CD14-positive monocyte (primary cell): ENCODE data around the gene SEC61B. TPM values are rescaled to one million over a fixed set of nuclear protein-coding genes. Genes with fewer than 3 reads are reported as not detected.

Experiments used
- DNase-seq, 3 donors: peaks; one replicate each; pipeline ENCODE4 v3.0.0-alpha.2; 2011 to 2022
- H2AFZ ChIP-seq: 2 replicates; pipeline ENCODE4 v1.6.0; 2012; ENCODE audit warnings: mild to moderate bottlenecking, low read depth, low read length, inconsistent platforms; ENCODE audit not compliant: insufficient read depth, poor library complexity, severe bottlenecking
- H3K27ac ChIP-seq, 2 donors: 1 replicate in 1 of 2; 2 replicates in 1 of 2; pipeline ENCODE4 v1.5.1; 2012 to 2013; ENCODE audit warnings: low read length in 2 of 2, control low read depth in 1 of 2, inconsistent platforms in 1 of 2, low read depth in 1 of 2, mild to moderate bottlenecking in 1 of 2
- H3K27me3 ChIP-seq, 2 donors: one replicate each; pipeline versions ENCODE4 v1.6.0 to v1.6.1; 2011 to 2013; ENCODE audit warnings: low read length in 2 of 2; ENCODE audit not compliant: control insufficient read depth in 2 of 2, insufficient read depth in 2 of 2
- H3K36me3 ChIP-seq, 2 donors: replicated peaks in 1 of 2; 1 replicate in 1 of 2; 2 replicates in 1 of 2; pipeline versions ENCODE4 v1.5.1 to v1.6.1; 2012 to 2013; ENCODE audit warnings: low read length in 2 of 2, control low read depth in 1 of 2, inconsistent platforms in 1 of 2, mild to moderate bottlenecking in 1 of 2; ENCODE audit not compliant: insufficient read depth in 2 of 2, control insufficient read depth in 1 of 2
- H3K4me1 ChIP-seq, 2 donors: 1 replicate in 1 of 2; 2 replicates in 1 of 2; pipeline versions ENCODE4 v1.5.1 to v1.6.1; 2012 to 2013; ENCODE audit warnings: low read length in 2 of 2, control low read depth in 1 of 2, inconsistent platforms in 1 of 2, mild to moderate bottlenecking in 1 of 2, moderate library complexity in 1 of 2; ENCODE audit not compliant: insufficient read depth in 2 of 2, control insufficient read depth in 1 of 2
- H3K4me2 ChIP-seq: replicated peaks from 2 replicates; pipeline ENCODE3; 2012; ENCODE audit warnings: low read length, moderate library complexity, mild to moderate bottlenecking; ENCODE audit not compliant: poor library complexity, severe bottlenecking; ENCODE audit errors: extremely low read depth
- H3K4me3 ChIP-seq, 3 experiments: fragments of 200-600 bp in 1 of 3; sonication (generic) in 1 of 3; replicated peaks in 1 of 3; 1 replicate in 2 of 3; 2 replicates in 1 of 3; pipeline ENCODE4 v1.5.1; 2011 to 2013; ENCODE audit warnings: low read length in 3 of 3, mild to moderate bottlenecking in 3 of 3, control low read depth in 2 of 3, low read depth in 2 of 3, inconsistent platforms in 1 of 3, moderate library complexity in 1 of 3
- H3K79me2 ChIP-seq: 2 replicates; pipeline ENCODE4 v1.6.0; 2012; ENCODE audit warnings: mild to moderate bottlenecking, control low read depth, inconsistent platforms, low read length, moderate library complexity; ENCODE audit not compliant: insufficient read depth
- H3K9ac ChIP-seq: 2 replicates; pipeline ENCODE4 v1.6.0; 2017; ENCODE audit warnings: low read length, mild to moderate bottlenecking; ENCODE audit not compliant: insufficient read depth, poor library complexity, severe bottlenecking
- H3K9me3 ChIP-seq, 2 donors: replicated peaks in 1 of 2; 1 replicate in 1 of 2; 2 replicates in 1 of 2; pipeline versions ENCODE4 v1.5.1 to v1.6.1; 2012 to 2013; ENCODE audit warnings: low read length in 2 of 2, control low read depth in 1 of 2; ENCODE audit not compliant: control insufficient read depth in 1 of 2, insufficient read depth in 1 of 2
- H4K20me1 ChIP-seq: 2 replicates; pipeline ENCODE4 v1.6.0; 2012; ENCODE audit warnings: mild to moderate bottlenecking, low read length, control low read depth, moderate library complexity; ENCODE audit not compliant: insufficient read depth
- H3K27ac Mint-ChIP-seq, 7 donors: one replicate each; pipeline ENCODE4 v1.8.0; 2020; ENCODE audit warnings: mild to moderate bottlenecking in 7 of 7, mixed read lengths in 7 of 7, moderate library complexity in 6 of 7, inconsistent platforms in 2 of 7
- H3K27me3 Mint-ChIP-seq, 3 donors: one replicate each; pipeline ENCODE4 v1.8.0; 2021 to 2022; ENCODE audit warnings: low read depth in 3 of 3, mild to moderate bottlenecking in 3 of 3, mixed read lengths in 3 of 3, moderate library complexity in 3 of 3, inconsistent platforms in 1 of 3
- H3K36me3 Mint-ChIP-seq, 2 donors: one replicate each; pipeline ENCODE4 v1.8.0; 2020; ENCODE audit warnings: mixed read lengths in 2 of 2, inconsistent platforms in 1 of 2, mild to moderate bottlenecking in 1 of 2
- H3K4me1 Mint-ChIP-seq: one replicate; pipeline ENCODE4 v1.8.0; 2020; ENCODE audit warnings: mild to moderate bottlenecking, mixed read lengths
- H3K4me3 Mint-ChIP-seq, 2 donors: one replicate each; pipeline ENCODE4 v1.8.0; 2020; ENCODE audit warnings: mild to moderate bottlenecking in 2 of 2, mixed read lengths in 2 of 2, moderate library complexity in 1 of 2
- H3K9me3 Mint-ChIP-seq, 7 donors: one replicate each; pipeline ENCODE4 v1.8.0; 2020 to 2022; ENCODE audit warnings: mixed read lengths in 7 of 7, mild to moderate bottlenecking in 6 of 7, moderate library complexity in 6 of 7, inconsistent platforms in 2 of 7
- WGBS: methylation state at CpG from one replicate; pipeline ENCODE4 v1.1.5; 2013; ENCODE audit warnings: missing lambda C conversion rate; ENCODE audit not compliant: insufficient coverage; 5-methylcytosine and 5-hydroxymethylcytosine counted together
- intact Hi-C, 2 donors: fragments of 100-400 bp; cut with micrococcal nuclease; formaldehyde crosslinking; loops; one replicate each; pipeline versions ENCODE4 v1.15.0 to v1.15.1; 2023
- polyA plus RNA-seq, 3 donors: library from polyadenylated mRNA; depleted of rRNA in 1 of 3; unstranded in 2 of 3; stranded (reverse) in 1 of 3; fragments of 300-500 nt in 2 of 3; fragments of >200 nt in 1 of 3; fragmentation: Illumina TruSeq in 2 of 3; gene quantifications; 1 replicate in 2 of 3; 2 replicates in 1 of 3; pipeline ENCODE4 v1.2.3, GENCODE V29; 2012 to 2021
- TF ChIP-seq, protein P1 (sequence below): fragments of 200-600 bp; IDR thresholded peaks from one replicate; pipeline ENCODE4 v1.8.0; 2022; ENCODE audit warnings: antibody characterized with exemption, mild to moderate bottlenecking

SEC61B gene
- polyA plus RNA-seq, 3 donors, result 117 to 443 (median 421) TPM

DNA sequence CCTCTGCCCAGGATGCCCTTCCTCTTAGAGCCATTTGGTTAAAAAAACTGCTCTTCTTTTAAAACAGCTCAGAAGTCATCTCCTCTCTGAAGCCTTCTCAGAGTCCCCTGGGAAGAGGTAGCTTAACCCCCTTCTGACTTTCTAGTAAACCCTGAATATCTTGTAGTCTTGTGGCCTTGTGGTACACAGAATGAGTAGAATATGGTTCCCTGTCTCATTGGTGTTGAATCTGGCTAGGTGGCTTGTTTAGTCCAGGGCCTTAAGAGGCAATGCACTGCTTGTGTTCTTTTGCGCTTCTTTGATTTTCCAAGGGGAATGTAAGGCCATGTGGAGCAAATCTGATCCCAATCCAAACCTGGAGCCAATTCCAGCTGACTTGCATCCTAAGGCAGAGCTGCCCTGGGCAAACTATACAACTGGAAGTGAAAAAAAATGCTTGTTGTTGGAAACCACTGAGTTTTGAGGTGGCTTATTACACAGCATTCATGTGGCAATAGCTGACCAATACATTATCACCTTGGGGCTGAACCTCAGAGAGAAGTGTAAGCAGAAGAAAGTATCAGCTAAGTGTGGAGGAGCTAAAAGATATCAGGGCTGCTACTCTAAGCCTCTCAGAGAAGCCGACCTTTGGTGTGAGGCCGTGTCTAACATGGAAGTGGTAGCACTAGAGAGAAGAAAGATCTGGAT, 31.3 kb upstream of the SEC61B start:
- no peak overlapping the region for H3K9ac ChIP-seq
- no peaks in the 10 kb centered on the region for H3K79me2 ChIP-seq
- no peak overlapping the region for H2AFZ ChIP-seq
- no peaks in the 10 kb centered on the region for H3K27me3 ChIP-seq
- Mint-ChIP-seq H3K27ac (no peak overlapping the region), H3K36me3 (no peaks in the 10 kb centered on the region), H3K4me1 (peaks cover 17% of the 10 kb centered on the region), H3K9me3 (no peaks in the 10 kb centered on the region), H3K4me3 (no peak overlapping the region), H3K27me3 (peaks cover 0 to 8% (median 8%) of the 10 kb centered on the region in 3 donors)
- no peak overlapping the region for H3K4me2 ChIP-seq
- H3K27ac ChIP-seq, result no peak overlapping the region
- H3K4me1 ChIP-seq, result peaks cover 19 to 22% of the 10 kb centered on the region in 2 donors
- WGBS, result 100% methylated on average over 1 of the region's 3 CpGs
- H3K9me3 ChIP-seq, result no peaks in the 10 kb centered on the region
- DNase-seq, result no peak
- H3K36me3 ChIP-seq, result no peaks in the 10 kb centered on the region
- TF ChIP-seq, protein P1, sequence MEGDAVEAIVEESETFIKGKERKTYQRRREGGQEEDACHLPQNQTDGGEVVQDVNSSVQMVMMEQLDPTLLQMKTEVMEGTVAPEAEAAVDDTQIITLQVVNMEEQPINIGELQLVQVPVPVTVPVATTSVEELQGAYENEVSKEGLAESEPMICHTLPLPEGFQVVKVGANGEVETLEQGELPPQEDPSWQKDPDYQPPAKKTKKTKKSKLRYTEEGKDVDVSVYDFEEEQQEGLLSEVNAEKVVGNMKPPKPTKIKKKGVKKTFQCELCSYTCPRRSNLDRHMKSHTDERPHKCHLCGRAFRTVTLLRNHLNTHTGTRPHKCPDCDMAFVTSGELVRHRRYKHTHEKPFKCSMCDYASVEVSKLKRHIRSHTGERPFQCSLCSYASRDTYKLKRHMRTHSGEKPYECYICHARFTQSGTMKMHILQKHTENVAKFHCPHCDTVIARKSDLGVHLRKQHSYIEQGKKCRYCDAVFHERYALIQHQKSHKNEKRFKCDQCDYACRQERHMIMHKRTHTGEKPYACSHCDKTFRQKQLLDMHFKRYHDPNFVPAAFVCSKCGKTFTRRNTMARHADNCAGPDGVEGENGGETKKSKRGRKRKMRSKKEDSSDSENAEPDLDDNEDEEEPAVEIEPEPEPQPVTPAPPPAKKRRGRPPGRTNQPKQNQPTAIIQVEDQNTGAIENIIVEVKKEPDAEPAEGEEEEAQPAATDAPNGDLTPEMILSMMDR, result no peak
- intact Hi-C loops, result loop anchor here in 1 of 2 donors (10.0 kb wide), 1 partner anchor 54 kb away; no protein-coding TSS in a partner anchor
- no peak overlapping the region for H3K4me3 ChIP-seq
- no peaks in the 10 kb centered on the region for H4K20me1 ChIP-seq

DNA sequence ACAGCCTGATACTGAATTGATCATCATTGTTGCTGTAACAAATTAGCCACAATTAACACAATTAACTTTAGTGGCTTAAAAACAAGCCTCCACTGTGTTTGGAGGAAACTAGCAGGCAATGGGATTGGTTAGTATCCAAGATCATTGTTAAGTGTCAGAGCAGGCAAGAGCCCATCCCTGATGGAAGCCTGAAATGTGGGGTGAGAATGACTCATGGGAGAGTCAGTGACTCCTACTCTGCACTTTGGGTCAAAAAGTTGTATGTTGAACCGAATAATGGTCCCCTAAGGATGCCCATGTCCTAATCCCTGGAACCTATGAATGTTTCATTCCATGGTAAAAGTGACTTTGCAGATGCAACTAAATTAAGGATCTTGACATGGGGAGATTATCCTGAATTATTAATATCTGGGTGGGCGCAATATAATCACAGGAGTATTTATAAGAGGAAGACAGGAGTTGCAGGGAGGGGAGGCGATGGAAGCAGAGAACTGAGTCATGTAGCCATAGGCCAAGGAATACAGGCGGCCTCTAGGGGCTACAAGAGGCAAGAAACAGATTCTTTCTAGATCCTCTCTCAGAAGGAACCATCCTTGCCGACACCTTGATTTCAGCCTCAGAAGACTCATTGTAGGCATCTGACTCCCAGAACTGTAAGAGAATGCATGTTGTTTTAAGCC, 29.2 kb upstream of the SEC61B start:
- H3K4me3 Mint-ChIP-seq, result no peak overlapping the region

More for the DNA sequence above, 29.2 kb upstream of the SEC61B start:
- Mint-ChIP-seq H3K4me1 (peaks cover under 1% of the 10 kb centered on the region), H3K27ac (no peak overlapping the region), H3K9me3 (peaks cover 0 to 2% (median 0%) of the 10 kb centered on the region in 7 donors), H3K36me3 (no peaks in the 10 kb centered on the region), H3K27me3 (peaks cover 0 to 11% (median 8%) of the 10 kb centered on the region in 3 donors)
- Histone ChIP-seq H3K27me3 (no peaks in the 10 kb centered on the region), H2AFZ (no peak overlapping the region), H4K20me1 (no peaks in the 10 kb centered on the region), H3K9me3 (no peaks in the 10 kb centered on the region), H3K4me1 (peaks cover 0 to 1% of the 10 kb centered on the region in 2 donors), H3K36me3 (no peaks in the 10 kb centered on the region), H3K4me3 (no peak overlapping the region), H3K27ac (no peak overlapping the region), H3K4me2 (no peak overlapping the region), H3K79me2 (no peaks in the 10 kb centered on the region), H3K9ac (no peak overlapping the region)
- TF ChIP-seq, protein P1, result no peak
- WGBS, result 50% methylated on average over 2 of the region's 5 CpGs
- no peak for DNase-seq
- intact Hi-C loops, result loop anchor here in 1 of 2 donors (10.0 kb wide), 1 partner anchor 52 kb away; no protein-coding TSS in a partner anchor
